ENCODE data around the gene GARNL3. TPM values are rescaled to one million over a fixed set of nuclear protein-coding genes. Genes with fewer than 3 reads are reported as not detected.
A peak's percentile ranks its signal among the peaks of the same experiment; 100 is the strongest.

GARNL3 gene
- total RNA-seq, 2 donors from 2014 or later, result 34.2 to 34.4 TPM

DNA sequence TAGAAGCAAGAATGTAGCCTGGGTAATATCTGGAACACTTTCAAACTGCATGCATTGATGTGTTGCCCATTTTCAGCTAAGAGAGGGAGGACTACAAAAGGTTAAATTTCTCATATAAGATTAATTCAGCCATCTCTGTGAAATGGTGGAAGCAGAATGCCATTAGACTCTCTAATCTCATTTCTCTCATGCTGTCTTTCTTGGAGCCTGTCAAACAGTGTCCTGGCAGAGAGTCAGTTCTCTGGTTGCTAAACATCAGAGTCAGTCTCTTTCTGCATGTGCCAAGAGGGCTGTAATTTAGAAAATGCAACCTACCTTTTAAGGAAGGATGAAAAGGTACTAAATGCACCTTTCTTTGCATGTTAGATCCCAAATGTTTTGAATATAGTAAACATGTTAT lies 910 bp upstream of the GARNL3 start:
- Histone ChIP-seq H3K4me1 (replicated peaks) (no peaks in the 10 kb centered on the region), H3K4me3 (no peak overlapping the region), H3K9me3 (no peaks in the 10 kb centered on the region), H3K27me3 (replicated peaks; ENCODE audit: insufficient read depth) (no peaks in the 10 kb centered on the region), H3K36me3 (no peaks in the 10 kb centered on the region), H3K27ac (no peak overlapping the region)
- intact Hi-C loops (cut with DNase I), result no loop called here
- TF ChIP-seq POLR2AphosphoS5 (IDR thresholded peaks at IDR 0.05), result peak; percentile 43
- TF ChIP-seq, protein P1, sequence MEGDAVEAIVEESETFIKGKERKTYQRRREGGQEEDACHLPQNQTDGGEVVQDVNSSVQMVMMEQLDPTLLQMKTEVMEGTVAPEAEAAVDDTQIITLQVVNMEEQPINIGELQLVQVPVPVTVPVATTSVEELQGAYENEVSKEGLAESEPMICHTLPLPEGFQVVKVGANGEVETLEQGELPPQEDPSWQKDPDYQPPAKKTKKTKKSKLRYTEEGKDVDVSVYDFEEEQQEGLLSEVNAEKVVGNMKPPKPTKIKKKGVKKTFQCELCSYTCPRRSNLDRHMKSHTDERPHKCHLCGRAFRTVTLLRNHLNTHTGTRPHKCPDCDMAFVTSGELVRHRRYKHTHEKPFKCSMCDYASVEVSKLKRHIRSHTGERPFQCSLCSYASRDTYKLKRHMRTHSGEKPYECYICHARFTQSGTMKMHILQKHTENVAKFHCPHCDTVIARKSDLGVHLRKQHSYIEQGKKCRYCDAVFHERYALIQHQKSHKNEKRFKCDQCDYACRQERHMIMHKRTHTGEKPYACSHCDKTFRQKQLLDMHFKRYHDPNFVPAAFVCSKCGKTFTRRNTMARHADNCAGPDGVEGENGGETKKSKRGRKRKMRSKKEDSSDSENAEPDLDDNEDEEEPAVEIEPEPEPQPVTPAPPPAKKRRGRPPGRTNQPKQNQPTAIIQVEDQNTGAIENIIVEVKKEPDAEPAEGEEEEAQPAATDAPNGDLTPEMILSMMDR (IDR thresholded peaks at IDR 0.05), result no peak
- DNase-seq (ENCODE audit: low spot score), result peak; percentile 65

DNA sequence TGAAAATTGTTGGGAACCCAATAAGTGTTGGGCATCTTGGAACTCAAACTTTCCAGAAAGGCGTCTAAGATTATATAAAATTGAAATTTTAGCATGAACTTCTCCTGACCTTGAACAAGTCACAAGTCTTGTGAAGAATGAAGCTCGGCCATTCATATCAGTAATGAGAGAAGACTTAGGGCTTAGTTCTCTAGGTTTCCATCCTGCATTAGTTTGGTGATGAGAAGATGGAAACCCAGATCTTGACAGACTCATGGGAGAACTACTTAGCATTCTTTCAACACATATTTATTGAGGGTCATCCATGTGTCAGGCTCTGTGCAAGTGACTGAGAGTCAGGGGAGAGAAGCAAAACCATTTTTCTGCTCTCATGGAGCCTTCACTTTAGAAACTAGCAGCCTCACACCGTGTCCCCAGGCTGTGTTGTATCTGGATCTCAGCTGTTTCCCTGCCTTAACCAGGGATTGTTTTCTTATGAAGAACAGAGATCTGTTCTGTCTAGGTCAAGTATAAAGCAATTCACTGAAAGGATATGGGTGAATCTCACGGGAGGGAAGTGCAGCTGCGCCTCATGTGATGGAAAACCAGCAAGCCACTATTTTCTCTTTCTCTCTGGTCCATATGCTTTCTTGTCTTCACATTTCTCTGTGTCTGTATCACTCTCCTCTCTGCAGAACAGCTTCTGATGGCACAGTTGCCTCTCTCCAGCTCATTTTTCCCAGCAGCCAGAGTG lies 3.4 kb downstream of the GARNL3 start:
- H3K4me1 ChIP-seq (replicated peaks), result no peaks in the 10 kb centered on the region
- no peaks in the 10 kb centered on the region for H3K27me3 ChIP-seq (replicated peaks; ENCODE audit: insufficient read depth)
- no peak overlapping the region for H3K27ac ChIP-seq
- intact Hi-C loops (cut with DNase I), result no loop called here
- H3K36me3 ChIP-seq, result no peaks in the 10 kb centered on the region
- WGBS, result 74% methylated on average over 5 of the region's 5 CpGs
- no peak overlapping the region for H3K4me3 ChIP-seq
- DNase-seq (ENCODE audit: low spot score), result no peak
- H3K9me3 ChIP-seq, result no peaks in the 10 kb centered on the region
- TF ChIP-seq, protein P1 (IDR thresholded peaks at IDR 0.05), result no peak
- TF ChIP-seq POLR2A (IDR thresholded peaks at IDR 0.05) (no peak), POLR2AphosphoS5 (IDR thresholded peaks at IDR 0.05) (no peak)

DNA sequence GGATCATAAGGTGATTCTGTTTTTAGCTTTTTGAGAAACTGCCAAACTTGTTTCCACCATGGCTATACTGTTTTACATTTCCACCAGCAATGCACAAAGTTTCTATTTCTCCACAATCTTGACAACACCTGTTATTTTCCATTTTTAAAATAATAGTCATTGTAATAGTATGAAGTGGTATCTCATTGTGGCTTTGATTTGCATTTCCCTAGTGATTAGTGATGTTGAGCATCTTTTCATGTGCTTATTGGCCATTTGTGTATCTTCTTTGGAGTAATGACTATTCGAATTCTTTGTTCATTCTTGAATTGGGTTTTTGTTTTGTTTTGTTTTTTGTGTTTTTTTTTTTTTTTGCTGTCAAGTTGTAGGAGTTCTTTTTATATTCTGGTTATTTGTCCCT lies 4.9 kb downstream of the GARNL3 start:
- Histone ChIP-seq H3K9me3 (no peaks in the 10 kb centered on the region), H3K36me3 (no peaks in the 10 kb centered on the region), H3K4me3 (no peak overlapping the region), H3K27ac (no peak overlapping the region), H3K27me3 (replicated peaks; ENCODE audit: insufficient read depth) (no peaks in the 10 kb centered on the region), H3K4me1 (replicated peaks) (no peaks in the 10 kb centered on the region)
- TF ChIP-seq POLR2A (IDR thresholded peaks at IDR 0.05), result no peak
- TF ChIP-seq POLR2AphosphoS5 (IDR thresholded peaks at IDR 0.05), result no peak
- TF ChIP-seq, protein P1 (IDR thresholded peaks at IDR 0.05), result no peak
- no peak for DNase-seq (ENCODE audit: low spot score)
- intact Hi-C loops (cut with DNase I), result no loop called here
- 97% methylated on average over 1 of the region's 1 CpG for WGBS

DNA sequence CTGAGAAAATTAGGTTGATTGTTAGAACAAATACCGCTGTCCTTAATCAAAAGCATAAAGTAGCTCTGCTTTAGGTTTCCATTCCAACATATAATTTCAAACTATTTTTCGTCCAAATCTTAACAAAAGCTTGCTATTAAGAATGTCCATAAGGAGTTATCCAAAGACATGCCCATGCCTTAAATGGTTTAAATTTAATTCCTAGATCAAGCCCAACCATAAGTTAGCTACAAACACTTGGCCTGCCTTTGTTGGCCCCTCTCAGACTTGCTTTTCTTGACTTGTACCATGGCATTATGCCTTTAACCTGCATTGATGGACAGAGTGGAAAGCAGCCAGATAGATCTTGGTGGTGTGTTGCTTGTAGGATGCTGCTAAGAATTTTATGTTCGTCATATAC lies 8.8 kb downstream of the GARNL3 start:
- 79% methylated on average over 3 of the region's 3 CpGs for WGBS
- Histone ChIP-seq H3K36me3 (no peaks in the 10 kb centered on the region), H3K4me1 (replicated peaks) (no peaks in the 10 kb centered on the region), H3K9me3 (no peaks in the 10 kb centered on the region), H3K4me3 (no peak overlapping the region), H3K27me3 (replicated peaks; ENCODE audit: insufficient read depth) (no peaks in the 10 kb centered on the region), H3K27ac (no peak overlapping the region)
- intact Hi-C loops (cut with DNase I), result no loop called here
- DNase-seq (ENCODE audit: low spot score), result no peak
- TF ChIP-seq POLR2A (IDR thresholded peaks at IDR 0.05), result no peak

DNA sequence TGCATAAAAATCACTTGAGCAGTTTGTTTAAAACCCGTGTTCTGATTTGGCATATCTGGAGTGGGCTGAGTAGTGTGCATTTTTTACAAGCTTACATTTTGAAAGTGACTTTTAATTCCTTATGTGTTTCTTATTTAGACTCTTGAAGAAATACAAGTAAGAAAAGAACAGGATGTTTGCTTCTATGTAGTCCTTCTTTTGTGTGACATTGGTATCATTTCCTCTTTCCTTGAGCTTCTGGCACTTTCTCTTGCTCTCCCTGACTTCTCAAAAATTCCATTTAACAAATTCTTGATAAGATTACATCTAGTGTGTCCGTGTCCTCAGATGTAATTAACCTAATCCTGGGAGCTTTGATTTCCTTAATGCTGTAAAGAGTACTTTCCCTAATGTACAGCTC lies 12.5 kb downstream of the GARNL3 start:
- Histone ChIP-seq H3K9me3 (no peaks in the 10 kb centered on the region), H3K4me3 (no peak overlapping the region), H3K4me1 (replicated peaks) (no peaks in the 10 kb centered on the region), H3K27me3 (replicated peaks; ENCODE audit: insufficient read depth) (no peaks in the 10 kb centered on the region), H3K36me3 (no peaks in the 10 kb centered on the region), H3K27ac (peak overlapping the region in 1 of 2 donors; percentile 22)
- TF ChIP-seq POLR2AphosphoS5 (IDR thresholded peaks at IDR 0.05) (no peak), POLR2A (IDR thresholded peaks at IDR 0.05) (no peak)
- TF ChIP-seq, protein P1 (IDR thresholded peaks at IDR 0.05), result no peak
- WGBS, result 22% methylated on average over 2 of the region's 2 CpGs
- intact Hi-C loops (cut with DNase I), result no loop called here
- no peak for DNase-seq (ENCODE audit: low spot score)
